SJSA1 (cell line): ENCODE data around the gene TERB1. TPM values are rescaled to one million over a fixed set of nuclear protein-coding genes. Genes with fewer than 3 reads are reported as not detected.

ENCODE experiments used
- DNase-seq, 2 experiments: peaks; one replicate each; pipeline ENCODE4 v3.0.0-alpha.2; 2015 to 2020; ENCODE audit warnings: low spot score in 2 of 2, low read depth in 1 of 2
- H3K27ac ChIP-seq: fragments of 250-450 bp; sonication (Bioruptor Pico); 2 replicates; pipeline ENCODE4 v1.5.1; 2020; ENCODE audit warnings: mild to moderate bottlenecking, moderate library complexity
- H3K27me3 ChIP-seq: fragments of 250-450 bp; sonication (Bioruptor Pico); replicated peaks from 2 replicates; pipeline ENCODE4 v1.5.1; 2020; ENCODE audit warnings: mild to moderate bottlenecking, moderate library complexity
- H3K36me3 ChIP-seq: fragments of 250-450 bp; sonication (Bioruptor Pico); 2 replicates; pipeline ENCODE4 v1.5.1; 2020; ENCODE audit warnings: mild to moderate bottlenecking
- H3K4me1 ChIP-seq: fragments of 250-450 bp; sonication (Bioruptor Pico); replicated peaks from 2 replicates; pipeline ENCODE4 v1.6.1; 2021; ENCODE audit warnings: mild to moderate bottlenecking
- H3K4me3 ChIP-seq: fragments of 250-450 bp; sonication (Bioruptor Pico); 2 replicates; pipeline ENCODE4 v1.5.1; 2020; ENCODE audit warnings: mild to moderate bottlenecking
- H3K9me3 ChIP-seq: fragments of 250-450 bp; sonication (Bioruptor Pico); replicated peaks from 2 replicates; pipeline ENCODE4 v1.5.1; 2020; ENCODE audit warnings: mild to moderate bottlenecking
- total RNA-seq: library from RNA; depleted of rRNA; stranded (reverse); fragments of >200 nt; shearing (Covaris generic); gene quantifications from 2 replicates; pipeline ENCODE4 v1.2.3, GENCODE V29; 2014

TERB1 gene
- total RNA-seq, 1 experiment from 2014 or later: 0.05 TPM

DNA sequence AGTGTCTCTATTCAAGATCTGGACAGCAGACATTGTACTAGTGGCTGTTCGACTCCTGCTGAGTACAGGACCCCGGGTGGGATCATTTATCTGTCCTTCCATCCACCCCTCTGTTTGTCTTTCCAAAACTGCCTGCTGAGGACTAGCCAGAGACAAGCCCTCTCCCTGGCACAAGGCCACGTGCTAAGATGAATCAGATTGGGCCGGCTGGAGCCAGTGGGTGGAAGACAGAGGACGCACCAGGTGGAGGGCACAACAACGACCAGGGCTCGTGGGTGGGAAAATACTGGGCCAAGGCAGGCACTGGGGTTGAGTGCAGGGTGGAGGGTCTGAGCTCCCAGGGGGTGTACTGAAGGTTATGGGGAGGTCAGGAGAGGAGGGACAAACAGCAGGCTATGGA, 41.4 kb upstream of the TERB1 start:
- no peaks in the 10 kb centered on the region for H3K36me3 ChIP-seq
- H3K4me1 ChIP-seq: no peaks in the 10 kb centered on the region
- no peak overlapping the region for H3K27ac ChIP-seq
- no peak overlapping the region for H3K4me3 ChIP-seq
- no peak for DNase-seq
- peaks cover 49% of the 10 kb centered on the region for H3K27me3 ChIP-seq
- H3K9me3 ChIP-seq: no peaks in the 10 kb centered on the region

DNA sequence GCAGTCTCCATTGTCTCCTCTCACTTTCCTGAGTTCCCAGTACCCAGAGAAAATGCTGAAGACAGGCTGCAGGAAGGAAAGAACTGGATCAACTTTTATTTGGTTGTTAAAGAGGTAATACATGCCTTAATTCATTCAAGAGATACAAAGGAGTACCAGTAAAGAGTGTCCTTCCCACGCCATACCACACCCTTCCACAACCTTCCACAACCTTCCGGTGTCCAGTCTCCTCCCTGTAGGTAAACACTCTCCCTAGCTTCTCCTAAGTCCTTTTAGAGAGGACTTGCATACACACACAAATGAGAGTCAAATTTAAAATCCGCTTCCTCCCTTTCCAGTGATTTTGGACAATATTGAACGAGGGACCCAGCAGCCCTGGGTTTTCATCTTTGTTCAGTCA, 40.0 kb upstream of the TERB1 start:
- Histone ChIP-seq H3K9me3 (no peaks in the 10 kb centered on the region), H3K27me3 (peaks cover 44% of the 10 kb centered on the region), H3K4me1 (no peaks in the 10 kb centered on the region), H3K36me3 (no peaks in the 10 kb centered on the region), H3K27ac (no peak overlapping the region), H3K4me3 (no peak overlapping the region)
- DNase-seq: no peak

DNA sequence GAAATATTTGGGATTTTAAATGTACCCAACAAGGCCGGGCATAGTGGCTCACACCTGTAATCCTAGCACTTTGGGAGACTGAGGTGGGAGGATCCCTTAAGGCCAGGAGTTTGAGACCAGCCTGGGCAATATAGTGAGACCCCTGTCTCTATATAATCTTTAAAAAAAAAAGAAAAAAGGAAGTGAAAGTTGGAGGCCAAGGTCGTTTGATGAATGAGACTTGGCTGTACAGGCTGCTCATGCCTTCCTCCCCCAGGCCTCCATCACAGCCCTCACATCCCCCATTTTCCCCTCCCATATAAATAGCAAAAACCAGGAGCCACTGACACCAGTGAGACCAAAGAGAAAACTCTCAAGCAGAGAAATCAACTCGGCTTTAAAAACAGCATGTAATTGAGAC, 39.5 kb upstream of the TERB1 start:
- Histone ChIP-seq H3K9me3 (no peaks in the 10 kb centered on the region), H3K4me1 (no peaks in the 10 kb centered on the region), H3K27me3 (peaks cover 41% of the 10 kb centered on the region), H3K27ac (no peak overlapping the region), H3K4me3 (no peak overlapping the region), H3K36me3 (no peaks in the 10 kb centered on the region)
- DNase-seq: no peak

DNA sequence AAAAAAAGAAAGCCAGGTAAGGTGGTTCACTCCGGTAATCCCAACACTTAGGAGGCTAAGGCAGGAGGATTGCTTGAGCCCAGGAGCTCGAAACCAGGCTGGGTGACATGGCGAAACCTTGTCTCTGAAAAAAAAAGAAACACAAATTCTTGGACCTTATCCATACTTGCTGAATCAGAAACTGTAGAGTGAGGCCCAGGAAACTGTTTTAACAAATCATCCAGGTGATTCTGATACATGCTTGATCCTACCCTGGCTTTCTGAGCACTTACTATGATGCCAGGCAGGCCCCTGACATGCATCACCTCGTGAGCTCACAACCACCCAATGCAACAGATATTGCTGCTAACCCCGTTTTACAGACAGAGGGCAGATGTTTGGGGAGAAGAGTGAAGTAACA, 33.4 kb upstream of the TERB1 start:
- no peaks in the 10 kb centered on the region for H3K9me3 ChIP-seq
- no peak for DNase-seq

DNA sequence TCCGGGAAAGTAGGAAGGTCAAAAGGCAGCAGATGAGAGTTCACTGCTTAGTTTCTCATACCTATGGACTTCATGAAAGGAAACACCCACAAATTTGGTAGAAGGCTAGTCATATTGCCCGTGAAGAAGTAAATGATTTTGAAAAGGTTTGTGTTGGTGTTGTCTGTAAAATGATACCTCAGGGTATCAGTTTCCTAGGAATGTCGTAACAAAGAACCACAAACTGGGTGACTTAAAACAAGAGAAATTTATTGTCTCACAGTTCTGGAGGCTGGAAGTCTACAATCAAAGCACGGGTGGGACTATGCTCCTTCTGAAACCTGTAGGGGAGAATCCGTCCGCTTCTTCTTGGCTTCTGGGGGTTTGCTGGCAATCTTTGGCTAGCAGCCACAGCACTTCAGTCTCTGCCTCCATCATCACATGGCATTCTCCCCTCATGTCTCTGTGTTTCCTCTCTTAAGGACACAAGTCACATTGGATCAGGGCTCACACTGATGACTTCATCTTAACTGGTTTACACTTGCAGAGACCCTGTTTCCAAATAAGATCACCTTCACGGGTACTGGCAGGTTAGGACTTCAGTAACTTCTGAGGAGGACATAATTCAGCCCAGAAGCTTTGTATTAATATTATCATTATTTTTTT, 31.4 kb upstream of the TERB1 start:
- Histone ChIP-seq H3K9me3 (no peaks in the 10 kb centered on the region), H3K27ac (no peak overlapping the region), H3K4me1 (peaks cover 12% of the 10 kb centered on the region), H3K4me3 (no peak overlapping the region), H3K27me3 (peaks cover 5% of the 10 kb centered on the region; the same call in 1 of the 2 replicates), H3K36me3 (peaks cover 18% of the 10 kb centered on the region)
- no peak for DNase-seq

More for the DNA sequence above, 33.4 kb upstream of the TERB1 start:
- no peak overlapping the region for H3K27ac ChIP-seq
- H3K4me1 ChIP-seq: peaks cover 5% of the 10 kb centered on the region
- peaks cover 6% of the 10 kb centered on the region for H3K36me3 ChIP-seq
- peaks cover 11% of the 10 kb centered on the region for H3K27me3 ChIP-seq
- H3K4me3 ChIP-seq: no peak overlapping the region

DNA sequence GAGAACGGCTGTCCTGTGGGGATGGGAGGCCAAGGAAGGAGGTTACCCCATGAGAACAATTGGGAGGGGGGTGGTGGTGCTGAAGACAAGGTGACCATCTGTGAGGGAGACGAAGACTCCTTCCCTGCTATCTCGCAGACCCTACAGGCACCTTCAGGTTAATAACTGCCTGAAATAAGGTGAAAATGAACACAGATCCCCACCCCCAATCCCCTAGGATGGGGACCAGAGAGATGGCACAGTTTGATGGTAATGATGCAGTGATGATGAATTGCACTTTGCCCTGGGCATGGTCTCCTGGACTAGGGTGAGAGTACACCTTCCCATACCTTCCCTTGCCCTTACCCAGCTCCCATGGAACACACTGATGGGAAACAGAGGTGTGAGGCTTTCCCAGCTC, 30.8 kb upstream of the TERB1 start:
- H3K27ac ChIP-seq: no peak overlapping the region
- peaks cover 22% of the 10 kb centered on the region for H3K36me3 ChIP-seq
- no peaks in the 10 kb centered on the region for H3K27me3 ChIP-seq
- H3K4me1 ChIP-seq: peaks cover 12% of the 10 kb centered on the region
- no peaks in the 10 kb centered on the region for H3K9me3 ChIP-seq
- no peak overlapping the region for H3K4me3 ChIP-seq
- DNase-seq: no peak

DNA sequence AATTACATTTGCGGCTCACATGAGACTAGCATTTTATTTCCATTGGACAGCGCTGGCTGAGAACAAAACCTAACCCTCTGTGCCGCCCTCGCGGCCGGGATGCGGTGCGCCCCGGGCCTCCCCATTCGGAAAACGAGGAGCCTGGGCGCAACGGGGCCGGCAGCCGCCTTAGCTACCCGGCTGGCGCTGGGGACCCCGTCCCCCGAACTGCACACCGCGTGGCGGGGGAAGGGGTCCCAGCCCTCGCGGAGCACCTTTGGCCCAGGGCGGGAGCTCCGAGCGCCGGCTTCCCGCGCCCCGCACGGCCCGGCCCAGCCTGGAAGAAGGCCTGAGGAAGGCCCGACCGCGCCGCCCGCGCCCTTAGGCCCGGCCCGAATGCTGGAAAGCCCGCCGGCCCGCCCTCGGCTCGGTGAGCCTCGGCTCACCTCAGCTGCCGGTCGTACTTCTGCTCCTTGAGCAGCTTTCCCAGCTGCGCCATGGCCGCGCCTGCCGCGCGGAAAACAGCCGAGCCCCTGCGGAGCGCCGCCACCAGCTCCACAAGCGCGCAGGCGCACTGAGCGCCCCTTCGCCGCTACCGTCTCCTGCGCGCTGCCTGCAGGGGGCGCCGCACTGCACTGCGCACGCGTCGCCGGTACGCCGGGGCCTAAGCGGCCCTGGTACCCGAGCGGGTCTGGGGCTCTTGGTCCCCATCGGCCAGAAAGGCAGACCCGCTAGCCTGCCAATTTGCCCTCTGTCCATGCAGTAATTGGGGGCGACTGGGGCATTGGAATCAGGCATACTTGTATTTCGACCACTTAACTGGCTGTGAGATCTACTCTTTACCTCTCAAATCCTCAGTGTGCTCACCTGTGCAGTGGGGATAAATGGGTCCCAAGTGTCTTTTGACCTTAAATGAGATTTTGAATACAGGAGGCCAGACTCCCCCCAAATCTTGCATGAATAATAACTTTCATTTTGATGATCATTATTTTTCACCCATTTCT, 29.3 kb upstream of the TERB1 start, which contains the start of gene NAE1:
TSS of gene NAE1 (minus strand) at position 555 of the 983 bp plus-strand sequence. CDS start at position 478, 77 bp downstream.
- Histone ChIP-seq H3K27ac (peak within 1 kb of the TSS; percentile 48), H3K27me3 (no peaks in the 10 kb centered on the region), H3K9me3 (no peaks in the 10 kb centered on the region), H3K4me3 (peak within 1 kb of the TSS; percentile 83), H3K4me1 (peaks cover 12% of the 10 kb centered on the region), H3K36me3 (peaks cover 35% of the 10 kb centered on the region)
- DNase-seq: peak; percentile 84 to 91

DNA sequence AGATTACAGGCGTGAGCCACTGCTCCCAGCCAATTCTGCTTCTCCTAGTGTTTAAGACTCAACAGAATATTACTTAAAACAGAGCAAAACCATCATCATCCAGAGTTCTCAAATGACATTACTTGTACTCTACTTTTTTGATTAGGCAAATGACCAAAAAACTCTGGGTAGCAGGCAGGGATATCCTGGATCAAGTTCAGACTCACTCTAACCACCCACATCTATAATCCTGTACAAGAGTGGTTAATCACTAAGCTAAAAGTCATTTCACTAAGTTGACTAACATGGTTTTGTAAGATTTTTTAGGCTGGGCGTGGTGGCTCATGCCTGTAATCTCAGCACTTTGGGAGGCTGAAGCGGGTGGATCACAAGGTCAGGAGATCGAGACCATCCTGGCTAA, 22.6 kb upstream of the TERB1 start:
- 0 out of 2 replicates have a peak, but pooled peaks cover under 1% of the 10 kb centered on the region for H3K4me1 ChIP-seq
- no peaks in the 10 kb centered on the region for H3K9me3 ChIP-seq
- H3K27me3 ChIP-seq: no peaks in the 10 kb centered on the region
- no peak for DNase-seq
- H3K27ac ChIP-seq: no peak overlapping the region
- peaks cover 78% of the 10 kb centered on the region for H3K36me3 ChIP-seq
- H3K4me3 ChIP-seq: no peak overlapping the region

DNA sequence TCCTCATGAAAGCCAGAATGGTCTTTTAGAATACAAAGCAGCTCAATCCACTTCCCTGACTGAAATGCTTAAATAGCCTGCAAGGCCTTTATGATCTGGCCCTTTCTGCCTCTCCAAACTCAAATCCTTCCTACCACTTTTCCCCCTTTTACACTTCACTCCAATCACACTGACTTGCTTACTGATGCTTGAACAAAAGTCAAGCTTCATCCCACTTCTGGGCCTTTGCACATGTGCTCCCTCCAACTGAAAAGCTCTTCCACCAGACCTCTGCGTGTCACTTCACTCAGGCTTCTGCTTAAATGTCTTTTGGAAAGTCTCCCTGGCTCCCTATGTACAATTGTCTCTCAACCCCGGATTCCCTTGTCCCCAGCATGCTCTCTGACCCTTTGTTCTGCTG, 13.3 kb upstream of the TERB1 start:
- Histone ChIP-seq H3K36me3 (peaks cover 82% of the 10 kb centered on the region), H3K27me3 (no peaks in the 10 kb centered on the region), H3K4me1 (no peaks in the 10 kb centered on the region), H3K27ac (no peak overlapping the region), H3K4me3 (no peak overlapping the region), H3K9me3 (no peaks in the 10 kb centered on the region)
- DNase-seq: no peak

DNA sequence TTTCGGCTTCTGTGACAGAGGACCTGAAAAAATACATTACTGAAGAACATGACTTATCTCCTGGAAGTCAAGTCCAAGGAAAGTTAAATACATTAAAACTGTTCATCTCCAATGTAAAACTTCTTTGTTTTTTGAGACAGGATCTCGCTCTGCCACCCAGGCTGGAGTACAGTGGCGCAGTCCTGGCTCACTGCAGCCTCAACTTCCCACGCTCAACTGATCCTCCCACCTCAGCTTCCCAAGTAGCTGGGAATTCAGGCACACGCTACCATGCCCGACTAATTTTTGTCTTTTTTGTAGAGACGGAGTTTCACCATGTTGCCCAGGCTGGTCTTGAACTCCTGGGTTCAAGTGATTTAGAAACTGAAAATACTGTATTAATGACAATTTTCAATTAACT, 9.7 kb upstream of the TERB1 start:
- DNase-seq: no peak
- Histone ChIP-seq H3K4me3 (no peak overlapping the region), H3K4me1 (no peaks in the 10 kb centered on the region), H3K27me3 (no peaks in the 10 kb centered on the region), H3K9me3 (no peaks in the 10 kb centered on the region), H3K27ac (no peak overlapping the region), H3K36me3 (peaks cover 69% of the 10 kb centered on the region)

DNA sequence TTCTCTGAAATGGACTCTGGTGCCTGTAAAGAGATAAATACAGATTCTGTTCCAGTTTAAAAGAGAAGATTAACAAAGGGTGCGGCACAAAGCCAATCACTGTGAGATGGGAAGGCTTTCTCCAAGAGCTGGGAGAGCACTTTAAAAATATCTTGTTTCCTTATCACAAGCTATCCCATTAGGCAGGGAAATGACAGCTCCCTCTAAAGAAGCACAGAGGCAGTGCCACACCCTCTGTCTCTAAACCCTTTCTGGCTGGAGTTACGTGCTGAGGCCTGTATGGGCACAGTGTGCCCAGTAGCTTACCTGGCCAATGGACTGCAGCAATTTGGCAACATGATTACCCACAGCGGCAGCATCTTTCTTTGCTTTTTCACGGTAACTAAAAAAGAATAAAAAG, 9.0 kb upstream of the TERB1 start:
- no peaks in the 10 kb centered on the region for H3K9me3 ChIP-seq
- H3K27ac ChIP-seq: no peak overlapping the region
- H3K27me3 ChIP-seq: no peaks in the 10 kb centered on the region
- H3K4me3 ChIP-seq: no peak overlapping the region
- H3K4me1 ChIP-seq: no peaks in the 10 kb centered on the region
- DNase-seq: no peak
- H3K36me3 ChIP-seq: peaks cover 66% of the 10 kb centered on the region

DNA sequence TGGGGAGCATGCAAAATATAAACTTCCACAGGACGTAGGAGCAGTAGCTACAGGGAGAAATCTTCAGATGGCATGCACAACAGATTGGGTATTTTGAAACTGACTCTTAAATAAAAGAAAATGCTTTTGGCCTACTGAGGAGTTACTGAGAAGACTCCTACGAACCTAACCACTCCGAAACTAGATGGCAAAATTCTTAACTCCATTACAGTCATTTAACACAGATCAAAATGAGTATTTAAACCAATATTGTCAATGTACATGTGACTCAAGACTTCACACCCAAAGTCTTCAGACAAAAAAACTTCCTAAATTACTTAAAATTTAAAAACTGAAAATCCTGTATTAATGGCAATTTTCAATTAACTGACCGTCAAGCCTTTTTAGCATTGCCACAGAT, 8.4 kb upstream of the TERB1 start:
- DNase-seq: no peak
- Histone ChIP-seq H3K27ac (no peak overlapping the region), H3K9me3 (no peaks in the 10 kb centered on the region), H3K4me3 (no peak overlapping the region), H3K27me3 (no peaks in the 10 kb centered on the region), H3K36me3 (peaks cover 65% of the 10 kb centered on the region), H3K4me1 (no peaks in the 10 kb centered on the region)

DNA sequence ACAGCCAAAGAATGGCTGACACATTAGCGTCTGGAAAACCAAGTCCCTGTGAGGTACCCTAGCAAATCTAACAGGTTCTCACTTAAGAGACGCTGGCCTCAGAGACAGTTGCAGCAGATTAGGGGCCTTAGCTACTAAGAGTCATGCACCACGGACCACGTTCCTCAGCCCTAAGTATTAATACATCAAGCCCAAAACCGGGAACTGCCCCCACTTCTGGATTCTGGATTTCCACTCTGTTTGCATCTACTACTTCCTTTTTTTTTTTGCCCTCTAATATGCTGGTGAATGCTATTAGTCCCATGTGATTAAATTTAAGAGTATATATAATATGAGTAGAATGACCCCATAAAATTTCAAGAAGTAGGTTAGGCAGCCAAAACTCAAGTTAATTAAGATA, 775 bp upstream of the TERB1 start:
- Histone ChIP-seq H3K4me3 (no peak overlapping the region), H3K36me3 (peaks cover 18% of the 10 kb centered on the region), H3K9me3 (no peaks in the 10 kb centered on the region), H3K27ac (no peak overlapping the region), H3K27me3 (no peaks in the 10 kb centered on the region), H3K4me1 (no peaks in the 10 kb centered on the region)
- no peak for DNase-seq

DNA sequence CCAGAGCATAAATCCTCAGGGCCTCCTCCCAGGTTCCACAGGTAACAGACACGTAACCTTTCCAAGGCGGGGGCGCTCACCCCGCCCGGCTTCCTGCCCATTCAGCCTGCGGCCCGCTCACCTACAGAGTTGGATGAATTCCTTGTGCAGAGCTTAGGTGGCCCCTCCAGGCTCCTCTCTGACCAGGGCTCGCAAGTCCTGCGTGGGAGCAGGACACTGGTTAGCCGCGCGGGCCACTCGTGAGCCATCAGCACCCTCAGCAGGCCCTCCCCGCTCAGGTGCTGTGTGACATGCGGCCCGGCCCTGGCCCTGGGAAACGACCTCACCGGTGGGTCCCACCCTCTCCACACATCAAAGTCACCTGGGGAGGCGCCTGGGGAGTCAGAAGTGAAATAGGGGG, 528 bp downstream of the TERB1 start:
- Histone ChIP-seq H3K9me3 (no peaks in the 10 kb centered on the region), H3K36me3 (peaks cover 15% of the 10 kb centered on the region), H3K4me1 (no peaks in the 10 kb centered on the region), H3K27ac (no peak overlapping the region), H3K4me3 (no peak overlapping the region), H3K27me3 (peaks cover 5% of the 10 kb centered on the region)
- DNase-seq: no peak
